Medulla oblongata (tissue), 1 donor: Measurements from ENCODE around the gene ARHGAP30.
A peak's percentile ranks its signal among the peaks of the same experiment; 100 is the strongest.
"Not testable (repeated sequence)": the region's sequence is repeated elsewhere in the genome, so short reads cannot be mapped to it uniquely, and the experiment has no call there.

ENCODE experiments used
- DNase-seq: peaks from one replicate; pipeline ENCODE4 v3.0.0-alpha.2; 2015; ENCODE audit errors: extremely low spot score

Gene ARHGAP30

GRCh38 chr1:161069731-161070270, at the start of gene ARHGAP30:
Gene ARHGAP30, minus strand, starts transcription at chr1:161069891. Its CDS starts 267 bp downstream, at chr1:161069624.
- peak; percentile 82 for DNase-seq

GRCh38 chr1:161117759-161118581, 48.3 kb upstream of the ARHGAP30 start, which contains the start of the genes NIT1 and PFDN2:
Gene NIT1, plus strand, starts transcription at chr1:161118105. Its CDS starts 72 bp downstream, at chr1:161118177.
Gene PFDN2, minus strand, starts transcription at chr1:161118037. Its CDS starts 11 bp downstream, at chr1:161118026.
- DNase-seq = peak; percentile 84

- not testable (repeated sequence) for DNase-seq
Observed at GRCh38 chr1:161115961-161116360, 46.3 kb upstream of the ARHGAP30 start.

- no peak for DNase-seq
Observed at GRCh38 chr1:161115132-161115711, 45.5 kb upstream of the ARHGAP30 start.

- no peak for DNase-seq
Observed at GRCh38 chr1:161114556-161114955, 44.9 kb upstream of the ARHGAP30 start.

GRCh38 chr1:161113915-161114314, 44.2 kb upstream of the ARHGAP30 start:
- DNase-seq = no peak

GRCh38 chr1:161111527-161111926, 41.8 kb upstream of the ARHGAP30 start:
- no peak for DNase-seq

- DNase-seq = no peak
Observed at GRCh38 chr1:161111117-161111516, 41.4 kb upstream of the ARHGAP30 start.

GRCh38 chr1:161106431-161106830, 36.7 kb upstream of the ARHGAP30 start:
- no peak for DNase-seq

GRCh38 chr1:161100556-161100955, 30.9 kb upstream of the ARHGAP30 start:
- DNase-seq = no peak

GRCh38 chr1:161099090-161099802, 29.6 kb upstream of the ARHGAP30 start:
- no peak for DNase-seq

- no peak for DNase-seq
Observed at GRCh38 chr1:161098210-161099068, 28.7 kb upstream of the ARHGAP30 start, which contains the start of gene KLHDC9. Gene KLHDC9, plus strand, starts transcription at chr1:161098361. Its CDS starts 175 bp downstream, at chr1:161098536.

- DNase-seq = no peak
Observed at GRCh38 chr1:161096530-161096929, 26.8 kb upstream of the ARHGAP30 start.

GRCh38 chr1:161096015-161096414, 26.3 kb upstream of the ARHGAP30 start:
- no peak for DNase-seq

- DNase-seq = no peak
Observed at GRCh38 chr1:161095230-161095629, 25.5 kb upstream of the ARHGAP30 start.

GRCh38 chr1:161094481-161094880, 24.8 kb upstream of the ARHGAP30 start:
- DNase-seq = no peak

GRCh38 chr1:161092621-161093028, 22.9 kb upstream of the ARHGAP30 start:
- DNase-seq = no peak

- DNase-seq = no peak
Observed at GRCh38 chr1:161091796-161092507, 22.3 kb upstream of the ARHGAP30 start.

GRCh38 chr1:161091093-161091492, 21.4 kb upstream of the ARHGAP30 start:
- no peak for DNase-seq

- DNase-seq = no peak
Observed at GRCh38 chr1:161090617-161091016, 20.9 kb upstream of the ARHGAP30 start.
